Cardiac muscle cell (in vitro differentiated cells and primary cell): ENCODE measurements around the gene ITGA2. TPM values are rescaled to one million over a fixed set of nuclear protein-coding genes. Genes with fewer than 3 reads are reported as not detected.

Source experiments
- DNase-seq, 2 donors: peaks; one replicate each; pipeline versions ENCODE4 v3.0.0 to v3.0.0-alpha.2; 2010 to 2017; ENCODE audit warnings: low read depth in 1 of 2, low spot score in 1 of 2
- H3K27ac ChIP-seq: fragments of 200-600 bp; sonication (generic); 2 replicates; pipeline ENCODE4 v1.5.1; 2016
- H3K27me3 ChIP-seq: fragments of 200-600 bp; sonication (generic); 2 replicates; pipeline ENCODE4 v1.6.0; 2016; ENCODE audit warnings: control low read depth
- H3K36me3 ChIP-seq: fragments of 200-600 bp; sonication (generic); 2 replicates; pipeline ENCODE4 v1.5.1; 2016; ENCODE audit warnings: control low read depth
- H3K4me1 ChIP-seq: fragments of 200-600 bp; sonication (generic); 2 replicates; pipeline ENCODE4 v1.8.1; 2017; ENCODE audit warnings: low read depth, mild to moderate bottlenecking, mixed run types
- H3K4me3 ChIP-seq: fragments of 200-600 bp; sonication (generic); 2 replicates; pipeline ENCODE4 v1.5.1; 2016; ENCODE audit warnings: mild to moderate bottlenecking
- H3K9me3 ChIP-seq: fragments of 200-600 bp; sonication (generic); 2 replicates; pipeline ENCODE4 v1.5.1; 2017; ENCODE audit warnings: low read depth, mild to moderate bottlenecking, control low read depth
- polyA plus RNA-seq: library from polyadenylated mRNA; unstranded; fragments of >200 nt; fragmentation: Nextera tagmentation; extraction: Ambion mirVana; gene quantifications from 2 replicates; pipeline ENCODE4 v1.2.1, GENCODE V29; 2016
- total RNA-seq: library from RNA; depleted of rRNA; stranded (reverse); fragments of >200 nt; gene quantifications from 2 replicates; pipeline ENCODE4 v1.2.3, GENCODE V29; 2016
- TF ChIP-seq, protein P1 (sequence below): IDR thresholded peaks from 2 replicates; pipeline ENCODE4 v1.5.1; 2012; ENCODE audit warnings: low read depth, mild to moderate bottlenecking, low read length

The ITGA2 gene
- total and polyA plus RNA-seq, 2 experiments from 2014 or later, result 0.57 to 2.3 TPM

GRCh38 chr5:52995914-52996313, 6.8 kb downstream of the ITGA2 start:
- TF ChIP-seq, protein P1, sequence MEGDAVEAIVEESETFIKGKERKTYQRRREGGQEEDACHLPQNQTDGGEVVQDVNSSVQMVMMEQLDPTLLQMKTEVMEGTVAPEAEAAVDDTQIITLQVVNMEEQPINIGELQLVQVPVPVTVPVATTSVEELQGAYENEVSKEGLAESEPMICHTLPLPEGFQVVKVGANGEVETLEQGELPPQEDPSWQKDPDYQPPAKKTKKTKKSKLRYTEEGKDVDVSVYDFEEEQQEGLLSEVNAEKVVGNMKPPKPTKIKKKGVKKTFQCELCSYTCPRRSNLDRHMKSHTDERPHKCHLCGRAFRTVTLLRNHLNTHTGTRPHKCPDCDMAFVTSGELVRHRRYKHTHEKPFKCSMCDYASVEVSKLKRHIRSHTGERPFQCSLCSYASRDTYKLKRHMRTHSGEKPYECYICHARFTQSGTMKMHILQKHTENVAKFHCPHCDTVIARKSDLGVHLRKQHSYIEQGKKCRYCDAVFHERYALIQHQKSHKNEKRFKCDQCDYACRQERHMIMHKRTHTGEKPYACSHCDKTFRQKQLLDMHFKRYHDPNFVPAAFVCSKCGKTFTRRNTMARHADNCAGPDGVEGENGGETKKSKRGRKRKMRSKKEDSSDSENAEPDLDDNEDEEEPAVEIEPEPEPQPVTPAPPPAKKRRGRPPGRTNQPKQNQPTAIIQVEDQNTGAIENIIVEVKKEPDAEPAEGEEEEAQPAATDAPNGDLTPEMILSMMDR, result no peak
- DNase-seq, result no peak
- H3K27ac ChIP-seq, result no peak overlapping the region
- H3K4me1 ChIP-seq, result no peaks in the 10 kb centered on the region
- no peaks in the 10 kb centered on the region for H3K36me3 ChIP-seq
- H3K27me3 ChIP-seq, result peaks cover 21% of the 10 kb centered on the region
- H3K9me3 ChIP-seq, result no peaks in the 10 kb centered on the region
- no peak overlapping the region for H3K4me3 ChIP-seq

DNA sequence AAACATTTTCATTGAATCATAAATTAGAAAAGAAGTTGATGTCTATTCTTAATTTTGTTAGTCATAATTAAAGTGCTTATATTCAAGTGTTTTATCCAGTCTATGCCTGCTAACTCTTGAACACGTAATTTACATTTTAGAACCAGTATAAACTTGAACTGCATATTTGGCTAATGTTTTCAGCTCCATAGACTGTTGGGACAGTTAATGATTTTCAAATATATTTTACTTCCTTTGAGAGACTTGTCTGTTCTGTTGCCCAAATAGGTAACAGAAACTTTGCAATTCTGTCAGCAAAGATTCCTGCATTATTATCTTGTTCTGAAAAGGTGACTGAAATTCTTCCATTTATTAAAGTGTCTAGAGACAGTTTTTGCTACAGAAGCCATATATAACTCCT, 7.8 kb downstream of the ITGA2 start:
- DNase-seq, result no peak
- TF ChIP-seq, protein P1, result no peak
- no peaks in the 10 kb centered on the region for H3K4me1 ChIP-seq
- no peaks in the 10 kb centered on the region for H3K9me3 ChIP-seq
- H3K27ac ChIP-seq, result no peak overlapping the region
- H3K36me3 ChIP-seq, result no peaks in the 10 kb centered on the region
- H3K27me3 ChIP-seq, result peaks cover 10% of the 10 kb centered on the region
- H3K4me3 ChIP-seq, result no peak overlapping the region

DNA sequence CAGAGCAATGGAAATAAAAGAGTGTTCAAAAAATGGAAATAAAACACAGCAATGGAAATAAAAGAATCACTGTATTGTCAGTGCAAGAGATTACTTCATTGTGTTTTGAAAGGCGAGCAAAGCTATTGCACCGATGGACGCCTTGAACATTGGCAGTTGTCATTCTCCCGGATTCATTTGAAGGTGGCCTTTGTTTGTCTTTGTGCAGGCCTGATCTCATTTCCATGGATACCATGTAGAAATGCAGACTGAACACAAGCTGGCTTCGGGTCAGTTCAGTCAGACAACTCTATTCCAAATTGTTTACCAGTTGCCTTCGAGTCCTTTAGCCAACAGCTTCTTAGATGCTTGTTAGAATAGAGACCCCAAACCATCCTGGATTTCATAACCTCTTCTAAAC, 8.3 kb downstream of the ITGA2 start:
- Histone ChIP-seq H3K4me1 (no peaks in the 10 kb centered on the region), H3K9me3 (no peaks in the 10 kb centered on the region), H3K27me3 (peaks cover 7% of the 10 kb centered on the region), H3K27ac (no peak overlapping the region), H3K36me3 (no peaks in the 10 kb centered on the region), H3K4me3 (no peak overlapping the region)
- DNase-seq, result no peak
- TF ChIP-seq, protein P1, result no peak

DNA sequence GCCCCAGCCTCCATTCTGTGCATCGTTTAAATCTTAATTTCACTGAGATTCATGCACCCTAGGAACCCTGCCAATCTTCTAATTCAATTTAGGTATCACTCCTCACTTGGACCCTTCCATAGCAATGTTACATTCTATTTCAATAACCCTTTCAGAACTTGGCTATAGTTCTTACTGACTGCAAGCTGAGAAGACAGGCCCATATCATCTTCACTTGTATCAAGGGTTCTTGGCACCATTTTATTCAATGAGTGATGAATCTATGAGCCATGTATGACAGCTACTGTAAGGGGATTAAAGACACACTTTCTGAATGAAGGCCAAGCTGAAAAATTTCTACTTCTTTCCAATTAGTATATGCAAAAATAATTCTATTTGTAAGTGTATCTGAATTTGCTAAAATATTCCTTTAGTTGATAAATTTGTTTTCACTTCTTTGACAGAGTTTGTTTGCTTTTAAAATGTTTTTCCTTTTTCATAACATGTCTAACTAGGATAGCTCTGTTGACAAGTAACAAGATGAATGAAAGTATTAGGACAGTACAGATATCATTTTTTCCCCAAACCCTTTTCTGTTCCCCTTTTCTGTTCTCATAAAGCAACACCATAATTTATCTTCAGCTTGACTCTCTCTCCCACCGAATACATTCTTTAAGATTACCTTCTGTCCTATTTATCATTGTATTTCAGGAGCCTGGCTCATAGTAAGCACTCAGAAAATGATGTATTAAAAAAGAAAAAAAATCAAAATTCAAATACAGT, 9.6 kb downstream of the ITGA2 start:
- Histone ChIP-seq H3K4me1 (no peaks in the 10 kb centered on the region), H3K36me3 (no peaks in the 10 kb centered on the region), H3K4me3 (no peak overlapping the region), H3K27me3 (peaks cover 5% of the 10 kb centered on the region), H3K27ac (no peak overlapping the region), H3K9me3 (no peaks in the 10 kb centered on the region)
- TF ChIP-seq, protein P1, result no peak
- no peak for DNase-seq

DNA sequence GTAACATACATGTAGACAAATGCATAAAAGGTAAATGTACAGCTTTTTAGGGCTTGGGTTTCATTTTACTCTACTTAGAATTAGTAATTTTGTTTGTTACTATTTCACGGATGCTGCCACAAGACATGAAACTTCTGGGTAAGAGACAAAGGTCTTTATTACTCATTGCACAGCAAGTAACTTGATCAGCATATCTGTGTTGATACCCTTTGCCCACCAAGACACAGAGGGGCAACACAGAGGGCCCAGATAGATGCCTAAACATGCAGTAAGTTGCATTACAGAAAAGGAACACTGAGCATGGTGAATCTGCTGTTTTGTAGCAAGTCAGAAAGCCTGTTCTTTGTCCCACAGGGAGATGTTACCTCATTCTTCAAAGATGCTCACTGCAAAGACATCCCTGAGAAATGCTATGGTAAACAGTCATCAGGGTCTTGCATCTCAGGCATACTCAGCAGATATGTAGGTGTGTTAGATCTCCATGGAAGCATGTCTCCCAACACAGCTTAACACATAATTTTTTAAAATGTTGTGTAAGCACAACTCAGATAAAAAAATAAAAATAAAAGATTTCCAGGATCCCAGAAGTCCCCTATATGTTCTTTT, 10.3 kb downstream of the ITGA2 start:
- Histone ChIP-seq H3K4me3 (no peak overlapping the region), H3K27me3 (no peaks in the 10 kb centered on the region)

More for the DNA sequence above, 10.3 kb downstream of the ITGA2 start:
- H3K27ac ChIP-seq, result no peak overlapping the region
- DNase-seq, result no peak
- TF ChIP-seq, protein P1, result no peak
- no peaks in the 10 kb centered on the region for H3K36me3 ChIP-seq
- no peaks in the 10 kb centered on the region for H3K4me1 ChIP-seq
- H3K9me3 ChIP-seq, result no peaks in the 10 kb centered on the region
